Activated T-cell treated with anti-CD3 and anti-CD28 coated beads, Interleukin-2, amount 50 U/mL, for 4 hours (primary cell): Measurements from ENCODE around the gene NAGLU. TPM values are rescaled to one million over a fixed set of nuclear protein-coding genes. Genes with fewer than 3 reads are reported as not detected.
"Not testable (repeated sequence)": the region's sequence is repeated elsewhere in the genome, so short reads cannot be mapped to it uniquely, and the experiment has no call there.

Source experiments
- ATAC-seq, 2 donors: fragments of 200-7000 bp; cut with Tn5 transposase; one replicate each; pipeline ENCODE4 v1.10.0; 2021
- DNase-seq: peaks from one replicate; pipeline ENCODE4 v3.0.0-alpha.2; 2020
- H3K27me3 Mint-ChIP-seq: one replicate; pipeline ENCODE4 v1.8.0; 2021; ENCODE audit warnings: low read depth, mixed read lengths
- H3K36me3 Mint-ChIP-seq: one replicate; pipeline ENCODE4 v1.8.0; 2022; ENCODE audit warnings: mixed read lengths; ENCODE audit not compliant: insufficient read depth
- H3K4me1 Mint-ChIP-seq: one replicate; pipeline ENCODE4 v1.8.0; 2021; ENCODE audit warnings: low read depth, mixed read lengths
- H3K4me3 Mint-ChIP-seq: one replicate; pipeline ENCODE4 v1.8.0; 2021; ENCODE audit warnings: mild to moderate bottlenecking, moderate library complexity, mixed read lengths
- H3K9me3 Mint-ChIP-seq: one replicate; pipeline ENCODE4 v1.8.0; 2021; ENCODE audit warnings: mixed read lengths
- total RNA-seq, 3 donors: library from RNA; stranded (reverse); gene quantifications; one replicate each; pipeline ENCODE4 v1.2.1, GENCODE V29; 2021

Gene NAGLU
- total RNA-seq, 3 donors from 2014 or later, result 11.6 to 12.9 (median 12.0) TPM

GRCh38 chr17:42530952-42531454, 5.0 kb upstream of the NAGLU start:
- Mint-ChIP-seq H3K4me3 (no peak overlapping the region), H3K36me3 (no peaks in the 10 kb centered on the region), H3K4me1 (peaks cover 43% of the 10 kb centered on the region), H3K9me3 (no peaks in the 10 kb centered on the region), H3K27me3 (no peaks in the 10 kb centered on the region)
- ATAC-seq (no peak), DNase-seq (no peak)

- no peaks in the 10 kb centered on the region for H3K27me3 Mint-ChIP-seq
- ATAC-seq (peak; percentile 42 to 47), DNase-seq (peak; percentile 32)
- no peaks in the 10 kb centered on the region for H3K9me3 Mint-ChIP-seq
- H3K36me3 Mint-ChIP-seq, result no peaks in the 10 kb centered on the region
- peaks cover 45% of the 10 kb centered on the region for H3K4me1 Mint-ChIP-seq
- H3K4me3 Mint-ChIP-seq, result peak overlapping the region; percentile 73
Measured at GRCh38 chr17:42531455-42532354, 4.3 kb upstream of the NAGLU start.

- ATAC-seq, result peak in 1 of 2 donors; percentile 0
Measured at GRCh38 chr17:42535155-42536047, 640 bp upstream of the NAGLU start.

GRCh38 chr17:42536372-42537155, 523 bp downstream of the NAGLU start:
- ATAC-seq (peak; percentile 77 to 78), DNase-seq (peak; percentile 61)
- Mint-ChIP-seq H3K4me1 (peaks cover 38% of the 10 kb centered on the region), H3K36me3 (peaks cover 5% of the 10 kb centered on the region), H3K9me3 (no peaks in the 10 kb centered on the region), H3K27me3 (no peaks in the 10 kb centered on the region), H3K4me3 (peak overlapping the region; percentile 83)

More at GRCh38 chr17:42535155-42536047, 640 bp upstream of the NAGLU start:
- peaks cover 5% of the 10 kb centered on the region for H3K36me3 Mint-ChIP-seq
- H3K9me3 Mint-ChIP-seq, result no peaks in the 10 kb centered on the region
- peaks cover 38% of the 10 kb centered on the region for H3K4me1 Mint-ChIP-seq
- peak overlapping the region; percentile 82 for H3K4me3 Mint-ChIP-seq
- DNase-seq, result no peak
- H3K27me3 Mint-ChIP-seq, result no peaks in the 10 kb centered on the region

- H3K4me3 Mint-ChIP-seq, result peak overlapping the region; percentile 83
- H3K9me3 Mint-ChIP-seq, result no peaks in the 10 kb centered on the region
- ATAC-seq (no peak), DNase-seq (no peak)
- peaks cover 5% of the 10 kb centered on the region for H3K36me3 Mint-ChIP-seq
- H3K4me1 Mint-ChIP-seq, result peaks cover 36% of the 10 kb centered on the region
- no peaks in the 10 kb centered on the region for H3K27me3 Mint-ChIP-seq
Measured at GRCh38 chr17:42537156-42537805, 1.2 kb downstream of the NAGLU start.

DNA sequence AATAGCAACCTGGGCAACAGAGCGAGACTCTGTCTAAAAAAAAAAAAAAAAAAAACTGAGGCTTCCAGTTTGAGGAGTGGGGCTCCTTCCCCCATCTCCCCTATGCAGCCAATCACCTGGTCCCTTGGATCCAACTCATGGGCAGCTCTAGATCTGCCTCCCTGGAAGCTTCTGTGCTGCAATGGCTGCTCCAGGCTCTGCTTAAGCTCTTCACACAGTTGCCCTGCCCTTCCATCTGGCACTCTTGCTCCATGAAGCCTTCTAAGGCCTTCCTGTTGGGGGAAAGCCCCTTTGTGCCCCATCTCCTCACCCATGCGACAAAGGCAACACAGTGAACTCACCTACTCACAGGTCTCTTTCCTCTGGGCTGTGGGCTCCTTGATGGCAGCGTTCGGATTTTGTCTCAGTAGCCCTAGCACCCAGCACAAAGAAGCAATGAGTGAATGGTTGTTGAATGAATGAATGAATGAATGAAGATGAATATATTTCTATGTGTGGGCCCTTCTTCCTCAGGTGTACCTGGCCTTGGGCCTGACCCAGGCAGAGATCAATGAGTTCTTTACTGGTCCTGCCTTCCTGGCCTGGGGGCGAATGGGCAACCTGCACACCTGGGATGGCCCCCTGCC, 1.9 kb downstream of the NAGLU start:
- H3K4me1 Mint-ChIP-seq, result peaks cover 36% of the 10 kb centered on the region
- H3K4me3 Mint-ChIP-seq, result peak overlapping the region; percentile 83
- ATAC-seq (no peak), DNase-seq (no peak)
- no peaks in the 10 kb centered on the region for H3K27me3 Mint-ChIP-seq
- H3K9me3 Mint-ChIP-seq, result no peaks in the 10 kb centered on the region
- peaks cover 5% of the 10 kb centered on the region for H3K36me3 Mint-ChIP-seq

GRCh38 chr17:42538482-42538881, 2.4 kb downstream of the NAGLU start:
- Mint-ChIP-seq H3K9me3 (no peaks in the 10 kb centered on the region), H3K27me3 (no peaks in the 10 kb centered on the region), H3K4me3 (no peak overlapping the region), H3K4me1 (peaks cover 34% of the 10 kb centered on the region), H3K36me3 (peaks cover 5% of the 10 kb centered on the region)
- no peak for DNase-seq
- no peak for ATAC-seq

DNA sequence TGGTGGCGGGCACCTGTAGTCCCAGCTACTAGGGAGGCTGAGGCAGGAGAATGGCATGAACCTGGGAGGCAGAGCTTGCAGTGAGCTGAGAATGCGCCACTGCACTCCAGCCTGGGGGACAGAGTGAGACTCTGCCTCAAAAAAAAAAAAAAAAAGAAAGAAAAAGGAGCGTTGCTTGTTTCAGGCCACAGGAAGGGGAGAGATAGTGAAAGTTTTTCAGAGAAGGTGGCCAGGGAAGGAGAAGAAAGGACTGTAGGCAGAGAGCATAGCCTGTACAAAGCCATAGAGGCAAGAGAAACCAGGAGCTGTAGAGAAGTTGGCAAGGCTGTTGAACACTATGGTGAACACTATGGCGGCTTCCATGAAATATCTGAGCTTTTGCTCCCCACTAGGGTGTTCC, 4.5 kb downstream of the NAGLU start:
- not testable (repeated sequence) for ATAC-seq, H3K27me3 Mint-ChIP-seq, H3K4me3 Mint-ChIP-seq, DNase-seq, H3K9me3 Mint-ChIP-seq, H3K36me3 Mint-ChIP-seq
- peaks cover 28% of the 10 kb centered on the region for H3K4me1 Mint-ChIP-seq

DNA sequence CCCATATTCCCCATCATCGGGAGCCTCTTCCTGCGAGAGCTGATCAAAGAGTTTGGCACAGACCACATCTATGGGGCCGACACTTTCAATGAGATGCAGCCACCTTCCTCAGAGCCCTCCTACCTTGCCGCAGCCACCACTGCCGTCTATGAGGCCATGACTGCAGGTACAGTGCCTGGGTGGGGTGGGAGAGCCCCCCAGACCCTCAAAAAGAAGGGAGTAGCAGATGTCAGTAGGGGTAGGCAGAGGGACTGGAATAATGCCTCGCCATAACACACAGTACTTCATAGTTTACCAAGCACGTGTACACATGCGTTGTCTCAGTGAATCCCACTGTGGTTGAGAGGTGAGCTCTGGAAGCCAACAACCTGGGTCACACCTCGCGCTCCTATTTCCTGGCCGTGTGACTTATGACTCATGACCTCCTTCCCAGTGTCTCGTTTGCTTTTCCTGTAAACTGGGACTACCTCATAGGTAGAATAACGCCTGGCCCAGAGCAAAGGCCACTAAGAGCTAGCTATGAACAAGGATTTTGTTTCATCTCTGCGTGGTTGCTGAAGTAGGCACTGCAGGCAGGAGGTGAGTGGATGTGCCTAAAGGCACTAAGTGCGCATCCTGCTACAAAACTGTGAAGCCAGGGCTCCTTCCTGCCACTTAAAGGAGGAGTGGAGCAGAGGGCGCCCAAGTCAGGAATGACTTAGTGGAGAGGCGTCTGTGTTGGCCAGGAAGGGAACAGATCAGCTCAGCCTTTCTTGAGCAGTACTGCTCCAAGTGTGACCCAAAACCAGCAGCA, 5.2 kb downstream of the NAGLU start:
- H3K36me3 Mint-ChIP-seq, result peaks cover 5% of the 10 kb centered on the region
- peak overlapping the region; percentile 20 for H3K4me3 Mint-ChIP-seq
- ATAC-seq, result peak; percentile 15 to 30
- no peaks in the 10 kb centered on the region for H3K27me3 Mint-ChIP-seq
- H3K9me3 Mint-ChIP-seq, result no peaks in the 10 kb centered on the region
- H3K4me1 Mint-ChIP-seq, result peaks cover 24% of the 10 kb centered on the region
- no peak for DNase-seq

- H3K4me1 Mint-ChIP-seq, result peaks cover 13% of the 10 kb centered on the region
- H3K4me3 Mint-ChIP-seq, result no peak overlapping the region
- H3K36me3 Mint-ChIP-seq, result peaks cover 4% of the 10 kb centered on the region
- H3K27me3 Mint-ChIP-seq, result no peaks in the 10 kb centered on the region
- DNase-seq (no peak), ATAC-seq (no peak)
- H3K9me3 Mint-ChIP-seq, result no peaks in the 10 kb centered on the region
Measured at GRCh38 chr17:42543190-42544079, 7.4 kb downstream of the NAGLU start.

DNA sequence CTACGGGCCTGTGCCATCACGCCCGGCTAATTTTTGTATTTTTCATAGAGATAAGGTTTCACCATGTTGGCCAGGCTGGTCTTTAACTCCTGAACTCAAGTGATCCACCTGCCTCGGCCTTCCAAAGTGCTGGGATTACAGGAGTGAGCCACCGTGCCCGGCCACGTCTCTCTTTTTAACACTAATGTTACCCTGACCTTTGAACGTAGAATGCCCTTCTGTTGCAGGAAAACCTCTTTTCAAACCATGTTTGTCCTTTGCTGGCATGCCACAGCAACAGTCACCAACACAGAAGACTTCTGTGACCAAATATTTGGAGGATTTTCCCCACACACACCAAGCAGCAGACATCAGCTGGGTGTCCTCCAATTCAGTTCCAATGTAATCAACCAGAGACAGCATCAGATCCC, 8.8 kb downstream of the NAGLU start:
- H3K4me1 Mint-ChIP-seq, result peaks cover 20% of the 10 kb centered on the region
- no peaks in the 10 kb centered on the region for H3K36me3 Mint-ChIP-seq
- H3K9me3 Mint-ChIP-seq, result no peaks in the 10 kb centered on the region
- no peak overlapping the region for H3K4me3 Mint-ChIP-seq
- no peaks in the 10 kb centered on the region for H3K27me3 Mint-ChIP-seq
- DNase-seq (no peak), ATAC-seq (no peak)
